Endothelial cell of umbilical vein (primary cell): Measurements from ENCODE around the gene UCKL1. TPM values are rescaled to one million over a fixed set of nuclear protein-coding genes. Genes with fewer than 3 reads are reported as not detected.

Experiments
- BruUV-seq: library from RNA; stranded (reverse); fragments of 400-500 nt; replicated peaks from 2 replicates; lab custom pipeline; 2021; lab: Mats Ljungman, UMichigan
- CTCF ChIA-PET: fragments of 300-600, 350-600 bp; sonication (Branson Sonifier 250); formaldehyde crosslinking; loops from one replicate; lab custom pipeline; 2021; ENCODE audit warnings: antibody characterized with exemption, inconsistent platforms; lab: Charles Lee
- POLR2A ChIA-PET: fragments of 300-600, 350-600 bp; sonication (Branson Sonifier 250); formaldehyde crosslinking; loops from one replicate; lab custom pipeline; 2021; ENCODE audit warnings: antibody characterized with exemption, inconsistent platforms; lab: Charles Lee
- DNase-seq: peaks from one replicate; pipeline ENCODE4 v3.0.0-alpha.2; 2011; ENCODE audit warnings: low read depth, low spot score
- FAIRE-seq: peaks from 2 replicates; lab custom pipeline; 2011; peaks lifted over from hg19 to GRCh38; lab: Jason Lieb, UNC
- H2AFZ ChIP-seq: 2 replicates; pipeline ENCODE4 v1.6.0; 2012; ENCODE audit warnings: low read depth, low read length, control low read depth, inconsistent platforms
- H3K27ac ChIP-seq: 2 replicates; pipeline ENCODE4 v1.5.1; 2011; ENCODE audit warnings: low read depth, mild to moderate bottlenecking, control low read depth, low read length, moderate library complexity; ENCODE audit not compliant: insufficient read depth
- H3K27me3 ChIP-seq, 2 experiments: 2 replicates each; pipeline versions ENCODE4 v1.6.0 to v1.6.1; 2011; ENCODE audit warnings: low read length in 2 of 2, mixed read lengths in 1 of 2; ENCODE audit not compliant: control insufficient read depth in 2 of 2, insufficient read depth in 2 of 2
- H3K36me3 ChIP-seq, 2 experiments: 2 replicates in 1 of 2; 3 replicates in 1 of 2; pipeline ENCODE4 v1.5.1; 2011; ENCODE audit warnings: low read length in 2 of 2, mild to moderate bottlenecking in 1 of 2, moderate library complexity in 1 of 2; ENCODE audit not compliant: control insufficient read depth in 2 of 2, insufficient read depth in 2 of 2; ENCODE audit errors: extremely low read depth in 1 of 2
- H3K4me1 ChIP-seq: 3 replicates; pipeline ENCODE4 v1.5.1; 2011; ENCODE audit warnings: mild to moderate bottlenecking, low read length; ENCODE audit not compliant: control insufficient read depth, insufficient read depth; ENCODE audit errors: extremely low read depth
- H3K4me2 ChIP-seq: 2 replicates; pipeline ENCODE4 v1.6.1; 2011; ENCODE audit warnings: low read length, control low read depth, mixed read lengths; ENCODE audit not compliant: insufficient read depth
- H3K4me3 ChIP-seq, 3 experiments: fragments of 200-600 bp in 1 of 3; sonication (generic), shearing (Covaris generic) in 1 of 3; replicated peaks in 1 of 3; 2 replicates each; pipeline ENCODE4 v1.5.1; 2011 to 2016; ENCODE audit warnings: control low read depth in 3 of 3, low read length in 3 of 3, mild to moderate bottlenecking in 2 of 3, inconsistent platforms in 1 of 3, low read depth in 1 of 3, moderate library complexity in 1 of 3; ENCODE audit not compliant: insufficient read depth in 1 of 3
- H3K79me2 ChIP-seq: 2 replicates; pipeline ENCODE4 v1.6.0; 2012; ENCODE audit warnings: low read length, inconsistent platforms; ENCODE audit not compliant: control insufficient read depth, insufficient read depth
- H3K9ac ChIP-seq: replicated peaks from 2 replicates; pipeline ENCODE3; 2011; ENCODE audit warnings: low read length, control low read depth; ENCODE audit not compliant: insufficient read depth; ENCODE audit errors: extremely low read depth
- H3K9me1 ChIP-seq: replicated peaks from 3 replicates; pipeline ENCODE4 v1.6.0; 2011; ENCODE audit warnings: mild to moderate bottlenecking, low read length; ENCODE audit not compliant: control insufficient read depth, insufficient read depth; ENCODE audit errors: extremely low read depth
- H3K9me3 ChIP-seq: replicated peaks from 2 replicates; pipeline ENCODE4 v1.5.1; 2012; ENCODE audit warnings: low read length, inconsistent platforms; ENCODE audit not compliant: control insufficient read depth, insufficient read depth
- H4K20me1 ChIP-seq: replicated peaks from 2 replicates; pipeline ENCODE3; 2011; ENCODE audit warnings: mild to moderate bottlenecking, low read length; ENCODE audit not compliant: control insufficient read depth, insufficient read depth; ENCODE audit errors: extremely low read depth
- EZH2 ChIP-seq: IDR thresholded peaks from 2 replicates; pipeline ENCODE4 v1.6.1; 2012; ENCODE audit warnings: borderline replicate concordance, low read depth, mild to moderate bottlenecking, moderate library complexity, low read length, inconsistent platforms; ENCODE audit not compliant: severe bottlenecking
- FOS ChIP-seq: IDR thresholded peaks from 2 replicates; pipeline ENCODE4 v1.6.1; 2011; ENCODE audit warnings: mild to moderate bottlenecking, low read length, moderate library complexity, borderline replicate concordance; ENCODE audit not compliant: insufficient read depth
- GATA2 ChIP-seq: IDR thresholded peaks from 2 replicates; pipeline ENCODE4 v1.7.0; 2011; ENCODE audit warnings: low read depth, mild to moderate bottlenecking, moderate library complexity, mixed read lengths, low read length; ENCODE audit not compliant: insufficient read length, insufficient read depth
- JUN ChIP-seq: IDR thresholded peaks from 2 replicates; pipeline ENCODE4 v1.6.1; 2011; ENCODE audit warnings: borderline replicate concordance, low read depth; ENCODE audit not compliant: insufficient read length, insufficient read depth
- MYC ChIP-seq: IDR thresholded peaks from one replicate; pipeline ENCODE4 v1.6.1; 2011; ENCODE audit warnings: mild to moderate bottlenecking, low read depth, low read length
- POLR2A ChIP-seq: IDR thresholded peaks from 2 replicates; pipeline ENCODE4 v1.6.1; 2012; ENCODE audit warnings: low read depth, mild to moderate bottlenecking, control low read depth, low read length
- POLR2AphosphoS5 ChIP-seq: IDR thresholded peaks from 2 replicates; pipeline ENCODE4 v1.6.1; 2012; ENCODE audit warnings: low read depth, mild to moderate bottlenecking, control low read depth, low read length, moderate library complexity; ENCODE audit not compliant: insufficient read depth
- dilution Hi-C: fragments of 300-500 bp; cut with MboI; formaldehyde crosslinking; loops from one replicate; pipeline ENCODE4 v1.15.0; 2019; ENCODE audit warnings: low sequenced_read_pairs; ENCODE audit not compliant: extremely low pct_ligation_motif_present
- intact Hi-C: fragments of 100-400 bp; cut with micrococcal nuclease; formaldehyde crosslinking; loops from one replicate; pipeline ENCODE4 v1.10.0; 2022
- polyA plus RNA-seq, 4 experiments: library from polyadenylated mRNA; depleted of rRNA in 3 of 4; stranded (reverse) in 3 of 4; unstranded in 1 of 4; fragments of >200 nt; gene quantifications; 2 replicates each; pipeline versions ENCODE4 v1.2.1 to v1.2.3, GENCODE V29; 2011 to 2012; ENCODE audit warnings: missing spikeins in 1 of 4
- total RNA-seq: library from RNA; stranded (reverse); gene quantifications from 2 replicates; pipeline ENCODE4 v1.2.3, GENCODE V29; 2021
- TF ChIP-seq, protein P1 (sequence below), 2 donors: IDR thresholded peaks; 1 replicate in 1 of 2; 2 replicates in 1 of 2; pipeline ENCODE4 v1.5.1; 2011; ENCODE audit warnings: low read length in 2 of 2, mild to moderate bottlenecking in 2 of 2, moderate library complexity in 2 of 2, control low read depth in 1 of 2, inconsistent platforms in 1 of 2, low read depth in 1 of 2; ENCODE audit not compliant: insufficient read depth in 1 of 2; ENCODE audit errors: extremely low read depth in 1 of 2
- TF ChIP-seq, protein P2 (sequence below): IDR thresholded peaks from 2 replicates; pipeline ENCODE4 v1.6.1; 2011; ENCODE audit not compliant: insufficient read depth, insufficient read length

UCKL1 gene
- total and polyA plus RNA-seq, 2 donors (not counting 3 experiments of a cell fraction or from before 2014, with no cell fraction given) = 51.1 to 78.8 TPM

DNA sequence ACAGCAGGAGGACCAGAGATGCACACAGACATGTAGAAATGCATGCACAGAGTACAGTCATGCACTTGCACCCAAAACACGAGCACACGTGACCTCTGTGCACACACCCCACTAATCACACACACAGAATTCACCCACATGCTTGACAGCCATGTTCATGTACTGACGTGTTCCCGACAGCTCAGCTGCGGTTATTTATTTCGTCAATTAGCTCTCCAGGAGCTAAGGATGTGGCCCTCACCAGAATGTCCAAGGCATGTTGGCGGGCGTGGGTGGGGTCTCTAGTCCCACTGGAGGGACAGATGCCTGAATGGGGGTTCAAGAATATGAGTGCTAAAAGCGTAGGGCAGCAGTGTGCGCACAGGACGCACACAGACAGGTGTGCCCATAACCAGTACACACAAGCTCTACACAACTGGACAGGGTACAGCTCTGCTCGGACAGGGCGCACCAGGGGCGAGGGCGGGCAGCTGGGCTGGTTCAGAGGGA, 24.1 kb upstream of the UCKL1 start:
- no peaks in the 10 kb centered on the region for H3K9me1 ChIP-seq
- no peak overlapping the region for H3K9ac ChIP-seq
- peak overlapping the region in 1 of 3 experiments; percentile 67 for H3K4me3 ChIP-seq
- H4K20me1 ChIP-seq = no peaks in the 10 kb centered on the region
- intact Hi-C loops = no loop called here
- dilution Hi-C loops = no loop called here
- no peaks in the 10 kb centered on the region for H3K27me3 ChIP-seq
- FAIRE-seq = no peak
- ChIA-PET CTCF (interaction anchor here (0.6 to 4.2 kb wide), 31 partner anchors 8 to 484 kb away, joined by 3 to 34 read pairs (median 5); partner anchors contain the start of genes LKAAEAR1, OPRL1, PPDPF and PTK6), POLR2A (interaction anchor here (0.6 to 0.7 kb wide), 3 partner anchors 8 to 618 kb away, joined by 3 read pairs; no protein-coding TSS in a partner anchor)
- TF ChIP-seq GATA2 = no peak
- TF ChIP-seq EZH2 = no peak
- TF ChIP-seq, protein P1, sequence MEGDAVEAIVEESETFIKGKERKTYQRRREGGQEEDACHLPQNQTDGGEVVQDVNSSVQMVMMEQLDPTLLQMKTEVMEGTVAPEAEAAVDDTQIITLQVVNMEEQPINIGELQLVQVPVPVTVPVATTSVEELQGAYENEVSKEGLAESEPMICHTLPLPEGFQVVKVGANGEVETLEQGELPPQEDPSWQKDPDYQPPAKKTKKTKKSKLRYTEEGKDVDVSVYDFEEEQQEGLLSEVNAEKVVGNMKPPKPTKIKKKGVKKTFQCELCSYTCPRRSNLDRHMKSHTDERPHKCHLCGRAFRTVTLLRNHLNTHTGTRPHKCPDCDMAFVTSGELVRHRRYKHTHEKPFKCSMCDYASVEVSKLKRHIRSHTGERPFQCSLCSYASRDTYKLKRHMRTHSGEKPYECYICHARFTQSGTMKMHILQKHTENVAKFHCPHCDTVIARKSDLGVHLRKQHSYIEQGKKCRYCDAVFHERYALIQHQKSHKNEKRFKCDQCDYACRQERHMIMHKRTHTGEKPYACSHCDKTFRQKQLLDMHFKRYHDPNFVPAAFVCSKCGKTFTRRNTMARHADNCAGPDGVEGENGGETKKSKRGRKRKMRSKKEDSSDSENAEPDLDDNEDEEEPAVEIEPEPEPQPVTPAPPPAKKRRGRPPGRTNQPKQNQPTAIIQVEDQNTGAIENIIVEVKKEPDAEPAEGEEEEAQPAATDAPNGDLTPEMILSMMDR (IDR thresholded peaks at IDR 0.05; ENCODE audit: extremely low read depth in 1 of 2, insufficient read depth in 1 of 2, low read depth in 1 of 2, low read length in 2 of 2) = no peak
- TF ChIP-seq MYC = no peak
- TF ChIP-seq POLR2AphosphoS5 = no peak
- TF ChIP-seq POLR2A = no peak
- TF ChIP-seq, protein P2, sequence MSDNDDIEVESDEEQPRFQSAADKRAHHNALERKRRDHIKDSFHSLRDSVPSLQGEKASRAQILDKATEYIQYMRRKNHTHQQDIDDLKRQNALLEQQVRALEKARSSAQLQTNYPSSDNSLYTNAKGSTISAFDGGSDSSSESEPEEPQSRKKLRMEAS = no peak
- TF ChIP-seq JUN = no peak
- TF ChIP-seq FOS = no peak
- H3K9me3 ChIP-seq = no peaks in the 10 kb centered on the region
- peaks cover 20% of the 10 kb centered on the region for H3K4me1 ChIP-seq
- H3K4me2 ChIP-seq = peak overlapping the region; percentile 51
- peaks cover 16% of the 10 kb centered on the region for H3K79me2 ChIP-seq
- peaks cover 3 to 7% of the 10 kb centered on the region in 2 experiments for H3K36me3 ChIP-seq
- no peak overlapping the region for H2AFZ ChIP-seq
- BruUV-seq = no TSS peak
- no peak for DNase-seq
- no peak overlapping the region for H3K27ac ChIP-seq
